Frontal cortex (tissue), 4 donors: ENCODE measurements around the gene MYO1A. TPM values are rescaled to one million over a fixed set of nuclear protein-coding genes. Genes with fewer than 3 reads are reported as not detected.
A peak's percentile ranks its signal among the peaks of the same experiment; 100 is the strongest.
"Not testable (repeated sequence)": the region's sequence is repeated elsewhere in the genome, so short reads cannot be mapped to it uniquely, and the experiment has no call there.

ENCODE experiments used
- DNase-seq, 2 donors: peaks; one replicate each; pipeline ENCODE4 v3.0.0; 2012; ENCODE audit warnings: low spot score in 2 of 2
- FAIRE-seq: peaks from 2 replicates; lab custom pipeline; 2012; peaks lifted over from hg19 to GRCh38; lab: Jason Lieb, UNC
- total RNA-seq: library from RNA; depleted of rRNA; stranded (reverse); fragments of >200 nt; gene quantifications from one replicate; pipeline ENCODE4 v1.2.3, GENCODE V29; 2014
- donor health status: control.
- donor health status: control.
- donor health status: control.

The MYO1A gene
- total RNA-seq, 1 donor from 2014 or later, result not detected

DNA sequence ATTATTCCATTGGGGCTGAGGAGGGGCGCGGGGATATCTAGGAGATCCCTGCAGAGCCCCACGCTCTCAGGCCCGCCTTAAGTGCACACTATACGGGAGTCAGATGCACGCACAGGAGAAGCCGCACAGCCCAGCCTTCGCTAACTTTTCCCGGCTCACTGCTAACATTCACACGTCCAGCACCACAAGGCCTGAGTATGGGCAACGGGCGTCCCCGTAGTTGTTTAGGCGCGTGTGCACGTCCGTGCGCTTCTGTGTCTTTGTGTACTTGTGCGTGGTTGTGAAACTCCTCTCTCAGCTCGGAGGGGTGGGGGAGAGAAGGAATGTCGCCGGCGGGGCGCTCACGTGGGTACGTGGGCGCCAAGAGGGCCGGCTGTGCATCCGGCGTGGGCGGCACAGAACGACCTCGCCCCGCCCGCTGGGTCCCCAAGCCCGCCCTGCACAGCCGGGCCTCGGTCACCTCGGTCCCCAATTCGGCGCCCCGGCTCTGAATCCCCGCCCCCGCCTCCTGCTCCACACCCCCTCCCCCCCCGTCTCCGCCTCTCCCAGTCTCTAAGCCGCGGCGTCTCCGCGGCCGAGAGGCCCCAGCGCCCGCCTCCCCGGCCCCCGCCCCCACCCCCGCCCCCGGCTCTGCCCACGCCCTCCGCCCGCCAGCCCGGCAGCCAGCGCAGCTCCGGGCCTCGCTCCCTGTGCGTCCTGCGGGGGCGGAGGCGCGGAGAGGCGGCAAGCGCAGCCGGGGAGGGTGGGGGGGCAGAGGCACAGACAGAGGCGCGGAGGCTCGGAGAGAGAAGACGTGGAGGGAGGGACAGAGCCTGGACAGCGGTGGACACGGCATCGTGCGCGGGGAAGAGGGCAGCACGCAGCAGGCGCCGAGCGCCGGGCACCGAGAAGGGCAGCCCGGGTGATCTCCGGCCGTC lies 38.7 kb upstream of the MYO1A start, which contains the start of gene NAB2:
NAB2 (plus strand) TSS at position 761 of the 917 bp plus-strand sequence. CDS start 158 bp downstream, outside the sequence.
- no peak for FAIRE-seq
- peak; percentile 89 to 90 for DNase-seq

DNA sequence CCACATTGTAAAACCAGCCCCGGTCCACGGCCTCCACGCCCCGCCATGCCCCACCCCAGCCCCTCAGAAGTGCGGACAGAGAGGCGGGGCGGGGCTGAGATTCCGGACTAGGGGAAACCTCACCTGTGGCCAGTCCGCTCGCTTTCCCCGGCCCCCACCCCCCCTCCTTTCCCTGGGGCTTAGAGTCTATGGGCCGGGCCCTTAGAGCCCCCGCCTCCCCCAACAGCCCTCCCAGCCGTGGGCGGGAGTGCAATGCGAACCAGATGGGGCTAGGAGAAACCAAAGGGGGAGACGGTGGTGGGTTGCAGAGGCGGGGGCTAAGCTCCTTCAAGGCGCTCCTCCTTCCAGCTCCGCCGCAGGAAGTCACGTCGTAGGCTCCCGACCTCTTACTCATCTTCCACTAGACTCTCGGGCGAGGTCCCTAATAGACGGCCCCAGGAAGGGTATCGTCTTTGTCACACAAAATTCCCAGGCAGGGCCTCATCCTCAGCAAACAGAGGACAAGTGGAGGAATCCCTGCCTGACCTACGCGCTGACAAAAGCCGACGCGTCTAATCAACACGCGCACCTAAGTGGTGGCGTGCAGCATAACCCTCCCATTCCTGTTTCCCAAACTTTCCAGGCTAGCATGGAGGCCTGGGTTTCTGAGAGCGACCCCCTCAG lies 37.9 kb upstream of the MYO1A start:
- FAIRE-seq, result no peak
- peak in 1 of 2 donors; percentile 59 for DNase-seq

DNA sequence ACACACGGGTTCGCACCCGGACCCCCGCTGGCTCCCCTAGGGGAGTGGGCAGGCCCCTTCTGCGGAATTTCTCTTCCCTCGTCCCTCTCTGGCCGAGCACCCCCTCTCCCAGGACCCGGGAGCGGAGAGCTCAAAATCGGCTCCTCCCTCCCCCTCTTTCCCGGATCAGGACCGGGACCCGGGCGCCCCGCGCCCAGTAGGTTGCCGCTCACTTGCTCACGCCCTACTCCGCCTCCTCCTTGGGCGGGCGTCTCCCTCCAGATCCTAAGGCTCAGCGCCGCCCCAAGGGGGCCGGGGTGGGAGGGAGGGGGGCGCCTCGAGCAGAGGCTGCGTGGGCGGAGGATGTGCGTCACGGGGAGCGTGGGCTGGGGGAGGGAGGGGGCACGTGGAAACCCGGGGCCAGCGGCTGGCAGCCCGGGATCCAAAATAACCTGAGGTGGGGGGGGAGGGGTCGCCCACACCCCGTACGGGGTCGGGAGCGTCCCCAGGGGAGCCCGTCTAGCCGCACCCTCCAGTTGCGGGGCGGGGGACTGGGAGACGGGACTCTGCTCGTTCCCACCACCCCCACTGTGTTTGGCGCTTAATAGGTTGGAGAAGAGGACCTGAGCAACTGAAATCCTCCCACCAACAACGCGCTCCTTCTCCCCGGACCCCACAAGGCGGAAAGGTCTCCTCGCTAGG lies 37.2 kb upstream of the MYO1A start:
- FAIRE-seq (no peak), DNase-seq (peak; percentile 60 to 76)

DNA sequence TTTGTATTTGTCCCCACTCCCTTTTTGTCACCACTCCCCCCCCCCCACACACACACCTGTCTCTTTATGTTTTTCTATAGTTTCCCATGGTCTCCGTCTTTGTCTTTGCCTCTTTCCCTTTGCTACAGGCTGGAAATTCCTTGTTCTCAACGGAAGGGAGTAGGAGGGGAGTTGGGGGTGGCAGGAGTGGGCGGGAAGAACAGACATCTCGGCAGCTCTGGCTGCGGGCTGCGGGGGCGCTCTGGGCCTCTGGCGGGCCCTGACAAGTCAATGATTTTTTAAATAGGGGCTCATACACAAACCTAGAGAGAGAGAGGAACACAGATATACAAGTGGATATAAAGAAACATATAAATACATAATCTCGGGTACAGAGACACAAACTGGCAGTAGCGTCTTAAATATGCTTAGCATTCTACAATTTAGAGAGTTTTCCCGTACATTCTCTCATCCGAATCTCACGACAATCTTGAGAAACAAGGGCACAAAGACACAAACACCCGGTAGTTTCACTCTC lies 36.6 kb upstream of the MYO1A start:
- FAIRE-seq (no peak), DNase-seq (peak in 1 of 2 donors; percentile 61)

DNA sequence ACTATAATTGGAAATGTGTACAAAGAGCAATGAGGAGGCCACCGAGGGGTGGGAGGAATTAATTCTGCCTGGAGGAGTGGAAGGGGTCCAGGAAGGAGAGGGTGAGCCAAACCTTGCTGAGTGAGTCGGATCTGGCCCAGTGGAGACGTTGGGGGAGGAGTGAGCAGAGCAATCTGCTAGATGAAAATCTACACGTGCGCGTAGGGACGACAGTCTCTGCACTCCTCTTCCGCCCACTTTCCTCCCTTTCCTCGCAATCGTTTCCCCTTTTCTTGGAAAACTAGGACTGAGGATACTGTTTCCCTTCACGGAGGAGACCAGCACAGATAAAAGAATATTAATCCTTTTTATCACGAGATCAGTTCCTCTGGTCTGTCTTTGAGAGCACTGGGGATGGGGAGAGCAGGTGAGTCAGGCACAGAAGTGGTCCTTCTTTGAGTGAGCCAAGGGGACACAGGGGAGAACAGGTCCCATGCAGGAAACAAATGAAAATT lies 36.1 kb upstream of the MYO1A start:
- FAIRE-seq (no peak), DNase-seq (peak in 1 of 2 donors; percentile 7)

DNA sequence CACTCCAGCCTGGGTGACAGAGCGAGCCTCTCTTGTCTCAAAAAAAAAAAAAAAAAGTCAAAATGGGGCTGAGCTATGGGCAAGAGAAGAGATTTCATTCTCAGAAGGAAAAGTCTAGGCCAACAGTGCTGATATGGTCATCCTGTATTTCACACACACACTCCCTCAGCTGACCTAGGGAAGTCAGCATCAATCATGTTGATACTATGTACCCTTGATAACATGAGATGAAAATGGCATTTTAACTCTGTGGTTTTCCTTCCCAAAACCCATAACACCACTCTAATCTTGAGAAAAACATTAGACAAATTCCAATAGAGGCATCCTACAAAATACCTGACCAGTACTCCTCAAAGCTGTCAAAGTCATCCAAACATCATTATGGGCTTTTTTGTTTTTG lies 30.9 kb upstream of the MYO1A start:
- DNase-seq (no peak), FAIRE-seq (no peak)

DNA sequence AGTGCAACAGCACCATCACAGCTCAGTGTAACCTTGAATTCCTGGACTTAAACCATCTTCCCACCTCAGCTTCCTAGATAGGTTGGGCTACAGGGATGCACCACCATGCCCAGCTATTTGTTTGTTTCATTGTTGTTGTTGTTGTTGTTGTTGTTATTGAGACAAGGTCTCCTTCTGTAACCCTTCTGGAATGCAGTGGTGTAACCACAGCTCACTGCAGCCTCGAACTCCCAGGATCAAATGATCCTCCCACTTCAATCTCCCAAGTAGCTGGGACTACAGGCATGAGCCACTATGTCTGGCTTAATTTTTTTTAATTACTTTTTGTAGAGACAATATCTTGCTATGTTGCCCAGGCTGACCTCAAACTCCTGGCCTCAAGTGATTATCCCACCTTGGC lies 29.9 kb upstream of the MYO1A start:
- DNase-seq (no peak), FAIRE-seq (no peak)

DNA sequence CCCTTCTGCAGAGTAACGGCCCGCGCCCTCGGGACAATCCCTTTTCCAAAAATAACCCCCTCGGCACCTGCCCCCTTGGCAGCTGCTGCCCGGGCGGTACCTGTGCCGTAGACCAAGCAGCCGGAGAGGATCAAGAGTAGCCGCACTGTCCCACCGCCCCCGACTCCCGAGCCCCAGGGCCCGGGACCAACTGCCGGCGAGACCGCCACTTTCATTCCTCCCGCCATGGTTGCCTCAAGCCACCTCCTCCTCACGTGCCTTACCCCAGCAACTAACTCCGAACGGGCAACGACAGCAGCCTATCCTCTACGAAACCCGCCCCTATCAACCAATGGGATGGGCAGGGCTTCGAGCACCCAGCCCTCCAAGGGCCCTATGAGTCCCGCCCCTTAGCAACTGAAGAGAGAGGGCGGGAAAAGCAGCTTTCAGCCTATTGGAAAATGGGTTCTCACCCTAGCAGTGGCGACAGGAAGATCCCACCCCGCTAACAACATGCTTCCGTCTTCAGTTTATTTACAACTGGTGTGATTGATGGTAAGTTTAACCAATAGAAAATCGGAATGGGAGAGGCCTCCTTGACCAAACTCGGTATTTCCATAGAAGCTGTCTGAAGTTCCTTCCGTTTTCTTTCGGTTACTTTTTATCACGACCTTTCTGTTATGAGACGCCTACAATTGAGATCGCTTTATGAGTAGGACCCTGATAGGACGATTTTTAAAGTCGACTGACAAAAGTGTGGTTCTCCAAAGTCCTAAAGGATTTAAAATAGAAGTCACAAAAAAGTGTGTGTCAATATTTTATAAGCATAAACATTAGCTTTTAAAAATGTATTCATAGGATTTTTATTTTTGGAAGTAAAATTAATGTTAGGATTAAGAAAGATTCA lies 28.8 kb upstream of the MYO1A start, which contains the start of gene NEMP1:
NEMP1 (minus strand) TSS at position 273 of the 886 bp plus-strand sequence; CDS start at position 227, 46 bp downstream.
- DNase-seq, result peak; percentile 79 to 94

DNA sequence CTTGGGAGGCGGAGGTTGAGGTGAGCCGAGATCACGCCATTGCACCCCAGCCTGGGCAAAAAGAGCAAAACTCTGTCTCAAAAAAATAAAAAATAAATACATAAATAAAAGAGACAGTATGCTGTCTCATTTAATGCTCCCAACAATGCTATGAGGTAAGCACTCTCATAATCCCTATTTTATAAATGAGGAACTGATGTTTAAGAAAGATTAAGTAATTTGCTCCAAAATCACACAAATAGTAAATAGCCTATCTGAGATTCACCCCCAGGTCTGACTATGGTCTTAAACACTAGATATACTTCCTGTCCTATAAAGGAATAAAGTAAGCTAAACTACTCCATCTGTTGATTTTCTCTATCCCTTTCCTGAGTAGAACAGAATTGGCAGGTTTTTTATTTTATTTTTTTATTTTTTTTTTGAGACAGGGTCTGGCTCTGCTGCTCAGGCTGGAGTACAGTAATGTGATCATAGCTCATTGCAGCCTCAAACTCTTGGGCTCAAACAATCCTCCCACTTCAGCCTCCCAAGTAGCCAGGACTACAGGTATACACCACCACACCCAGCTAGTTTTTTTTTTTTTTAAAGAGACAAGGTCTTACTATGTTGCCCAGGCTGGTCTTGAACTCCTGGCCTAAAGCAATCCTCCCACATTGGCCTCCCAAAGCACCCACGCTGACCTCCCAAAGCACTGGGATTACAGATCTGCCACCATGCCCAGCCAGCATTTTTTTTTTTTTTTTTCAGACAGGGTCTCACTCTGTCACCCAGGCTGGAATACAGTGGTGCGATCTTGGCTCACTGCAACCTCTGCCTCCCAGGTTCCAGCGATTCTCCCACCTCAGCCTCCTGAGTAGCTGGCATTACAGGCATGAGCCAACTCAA lies 23.9 kb upstream of the MYO1A start:
- not testable (repeated sequence) for DNase-seq, FAIRE-seq

More for the DNA sequence above, 28.8 kb upstream of the MYO1A start, which contains the start of gene NEMP1:
- FAIRE-seq, result peak; percentile 99

DNA sequence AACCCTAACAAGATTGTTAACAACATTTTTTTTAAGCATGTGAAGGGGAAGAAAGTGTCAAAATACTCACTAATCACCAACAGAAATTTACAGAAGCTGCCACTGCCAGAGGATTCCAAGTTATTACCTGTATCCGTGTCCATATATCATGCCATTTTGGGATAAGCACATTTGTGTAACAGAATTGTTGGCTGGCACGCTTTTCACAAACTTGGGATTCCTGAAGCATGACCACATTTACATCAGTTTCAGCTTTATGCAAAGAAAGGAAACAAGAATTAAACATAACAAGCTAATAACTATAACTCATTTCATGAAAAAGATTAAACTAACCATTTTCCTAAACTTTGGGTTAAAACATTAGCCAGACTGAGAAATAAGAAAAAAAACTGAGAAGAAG lies 22.7 kb upstream of the MYO1A start:
- DNase-seq, result no peak
- FAIRE-seq, result no peak

DNA sequence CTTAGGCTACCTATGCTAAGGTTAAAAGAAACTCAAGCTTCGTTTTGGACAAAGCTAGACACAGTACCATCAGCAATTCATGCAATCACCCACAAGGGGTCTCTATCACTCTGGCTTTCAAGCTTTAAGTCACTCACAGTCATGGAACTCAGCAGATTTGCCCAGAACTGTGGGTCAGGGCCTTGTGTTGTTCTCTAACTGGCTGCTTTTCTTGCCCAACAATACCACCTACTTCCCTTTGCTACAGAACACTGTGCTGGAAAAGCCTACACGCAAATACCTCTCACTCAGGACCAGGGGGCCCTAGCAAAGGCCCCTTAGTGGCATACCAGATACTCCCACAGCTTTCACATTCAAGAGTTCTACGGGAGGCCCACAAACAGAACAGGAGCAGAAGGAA lies 19.6 kb upstream of the MYO1A start:
- DNase-seq (peak; percentile 23 to 57), FAIRE-seq (no peak)

DNA sequence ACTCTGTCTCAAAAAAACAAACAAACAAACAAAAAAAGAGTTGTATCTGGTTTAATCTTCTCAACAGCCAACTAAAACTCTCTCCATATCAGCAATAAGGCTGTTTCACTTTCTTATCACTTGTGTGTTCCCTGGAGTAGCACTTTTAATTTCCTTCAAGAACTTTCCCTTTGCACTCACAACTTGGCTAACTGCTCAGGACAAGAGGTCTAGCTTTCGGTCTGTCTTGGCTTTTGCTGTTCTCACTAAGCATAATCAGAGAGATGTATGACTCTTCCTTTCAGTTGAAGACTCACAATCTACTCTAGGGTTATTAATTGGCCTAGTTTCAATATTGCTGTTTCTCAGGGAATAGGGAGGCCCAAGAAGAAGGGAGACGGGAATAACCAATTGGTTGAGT lies 16.3 kb upstream of the MYO1A start:
- no peak for FAIRE-seq

DNA sequence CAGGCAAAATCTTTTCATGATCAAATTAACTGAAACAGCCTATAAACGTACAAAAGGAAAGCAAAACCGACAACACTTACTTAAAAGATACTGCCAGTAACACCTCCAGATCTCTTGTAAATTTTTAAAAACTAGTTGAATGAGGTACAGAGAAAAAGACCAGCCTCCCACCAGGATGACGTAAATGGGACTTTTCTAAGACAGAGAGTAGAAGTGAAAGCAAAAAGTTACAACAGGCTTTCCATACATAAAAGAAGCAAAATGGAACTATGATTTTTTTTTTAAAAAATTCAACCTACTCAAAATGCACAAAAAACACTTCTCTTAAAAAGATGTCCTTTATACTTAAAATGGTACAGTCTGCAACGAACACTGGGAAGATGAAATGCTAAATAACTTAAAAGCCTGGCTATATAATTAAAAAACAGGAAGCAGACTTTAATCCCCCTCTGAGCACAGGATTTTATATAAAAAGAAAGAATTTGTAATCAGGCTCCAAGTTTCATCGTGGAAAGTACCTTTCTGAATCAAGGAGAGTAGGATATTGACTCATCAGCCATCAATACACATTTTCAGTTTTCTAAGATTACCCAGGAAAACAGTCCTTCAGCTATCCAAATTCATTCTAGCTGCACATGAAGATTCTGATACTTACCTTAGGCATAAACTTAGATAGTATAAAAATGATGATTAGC lies 14.2 kb upstream of the MYO1A start:
- no peak for DNase-seq
- FAIRE-seq, result no peak

More for the DNA sequence above, 16.3 kb upstream of the MYO1A start:
- no peak for DNase-seq

DNA sequence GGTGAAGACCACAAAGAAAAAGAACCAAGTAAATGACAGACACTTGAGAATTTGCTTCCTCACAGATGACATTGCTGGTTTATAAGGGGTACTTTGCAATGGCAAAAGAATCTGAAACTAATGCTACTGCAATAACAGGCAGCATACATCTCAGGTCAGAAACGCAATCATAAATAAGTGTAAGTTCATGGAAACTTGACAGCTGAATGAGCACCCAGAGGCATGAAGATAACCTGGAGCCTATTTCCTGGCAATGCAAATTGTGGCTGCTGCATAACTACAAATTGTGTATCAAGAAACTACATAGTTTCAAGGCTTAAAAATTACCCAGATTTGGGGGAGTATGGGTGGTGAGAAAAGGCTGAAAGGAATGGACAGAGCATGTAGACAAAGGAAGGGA lies 8.5 kb upstream of the MYO1A start:
- no peak for FAIRE-seq
- DNase-seq, result no peak

DNA sequence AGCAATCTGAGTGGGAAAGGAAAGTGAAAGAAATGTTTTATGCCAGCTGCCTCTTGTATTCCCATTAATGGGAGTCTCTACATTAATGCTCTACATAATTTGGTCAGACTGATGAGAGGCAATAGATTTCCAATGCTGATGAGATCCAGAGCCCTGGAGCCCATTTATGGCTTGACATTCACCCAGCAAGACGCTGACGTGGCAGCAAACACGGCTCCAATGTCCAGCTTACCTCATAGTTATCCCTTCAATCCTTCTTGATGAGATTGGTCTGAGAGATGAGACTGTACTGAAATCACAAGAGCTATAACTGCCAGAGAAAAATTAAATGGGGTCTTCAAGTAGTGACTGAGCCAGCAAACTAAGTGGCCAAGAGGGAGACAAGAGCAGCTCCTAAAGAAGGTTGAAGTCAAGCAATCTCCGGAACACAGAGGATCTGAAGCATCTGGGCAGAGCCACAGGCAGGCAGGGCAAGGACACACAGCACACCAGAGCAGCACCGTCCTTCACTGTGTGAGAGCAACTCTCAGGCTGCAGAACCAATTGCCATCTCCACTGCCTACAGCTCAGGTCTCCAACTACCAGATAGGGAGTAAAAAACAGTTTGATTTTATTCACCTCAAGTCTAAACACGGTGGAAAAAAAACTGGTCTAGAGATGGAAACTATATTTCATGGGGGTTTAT lies 7.3 kb upstream of the MYO1A start:
- no peak for FAIRE-seq
- no peak for DNase-seq

DNA sequence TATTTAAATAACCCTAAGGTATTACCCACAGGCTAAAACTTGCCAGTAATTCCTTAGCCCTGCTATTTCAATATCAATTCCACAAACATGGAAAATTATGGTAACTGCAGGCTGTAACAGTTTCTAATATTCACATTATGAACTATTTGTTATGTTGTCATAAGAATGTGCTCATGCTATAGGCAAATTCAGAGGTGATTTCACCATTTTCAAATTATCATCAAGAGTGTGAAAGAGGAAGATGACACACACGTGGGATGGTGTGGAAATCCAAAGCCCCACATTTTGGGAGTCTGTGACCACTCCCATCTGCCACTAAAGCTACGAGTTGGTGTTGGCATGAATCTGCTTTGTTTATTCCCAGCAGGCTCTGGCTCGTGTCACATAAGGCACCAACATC lies 5.9 kb upstream of the MYO1A start:
- no peak for DNase-seq
- no peak for FAIRE-seq

DNA sequence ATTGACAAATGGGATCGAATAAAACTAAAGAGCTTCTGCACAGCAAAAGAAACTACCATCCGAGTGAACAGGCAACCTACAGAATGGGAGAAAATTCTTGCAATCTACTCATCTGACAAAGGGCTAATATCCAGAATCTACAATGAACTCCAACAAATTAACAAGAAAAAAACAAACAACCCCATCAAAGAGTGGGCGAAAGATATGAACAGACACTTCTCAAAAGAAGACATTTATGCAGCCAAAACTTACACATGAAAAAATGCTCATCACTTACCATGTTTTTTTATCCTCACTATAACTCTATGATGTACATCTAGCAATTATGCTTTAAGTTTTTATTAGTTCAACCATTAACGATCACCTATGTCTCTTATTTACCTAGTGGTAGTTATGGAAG lies 4.0 kb upstream of the MYO1A start:
- FAIRE-seq, DNase-seq: not testable (repeated sequence)
